8988T (cell line): ENCODE results near the gene YWHAH.
A peak's percentile ranks its signal among the peaks of the same experiment; 100 is the strongest.

Experiments used
- DNase-seq: peaks from one replicate; pipeline ENCODE4 v3.0.0; 2011

Gene YWHAH

GRCh38 chr22:31943978-31944699, at the start of gene YWHAH:
TSS of gene YWHAH (plus strand) at chr22:31944535. CDS start at chr22:31944734, 199 bp downstream.
- peak; percentile 81 for DNase-seq

- DNase-seq: no peak
These were observed 48.8 kb upstream of the YWHAH start for GRCh38 chr22:31895411-31896123.

- no peak for DNase-seq
These were observed 47.9 kb upstream of the YWHAH start for GRCh38 chr22:31896472-31896871.

- DNase-seq: no peak
These were observed 46.2 kb upstream of the YWHAH start for GRCh38 chr22:31897842-31898805.

GRCh38 chr22:31898926-31899325, 45.4 kb upstream of the YWHAH start:
- DNase-seq: no peak

GRCh38 chr22:31899669-31900068, 44.7 kb upstream of the YWHAH start:
- no peak for DNase-seq

- no peak for DNase-seq
These were observed 42.8 kb upstream of the YWHAH start for GRCh38 chr22:31901388-31902137.

- no peak for DNase-seq
These were observed 39.7 kb upstream of the YWHAH start for GRCh38 chr22:31904651-31905050.

GRCh38 chr22:31905356-31905755, 39.0 kb upstream of the YWHAH start:
- DNase-seq: no peak

- no peak for DNase-seq
These were observed 38.2 kb upstream of the YWHAH start for GRCh38 chr22:31906086-31906485.

GRCh38 chr22:31906569-31906968, 37.8 kb upstream of the YWHAH start:
- DNase-seq: no peak

- no peak for DNase-seq
These were observed 34.4 kb upstream of the YWHAH start for GRCh38 chr22:31909977-31910376.

GRCh38 chr22:31911565-31912406, 32.5 kb upstream of the YWHAH start:
- no peak for DNase-seq

GRCh38 chr22:31912407-31912743, 32.0 kb upstream of the YWHAH start:
- DNase-seq: no peak

- no peak for DNase-seq
These were observed 28.7 kb upstream of the YWHAH start for GRCh38 chr22:31915586-31915985.

- DNase-seq: no peak
These were observed 27.0 kb upstream of the YWHAH start for GRCh38 chr22:31917227-31917921.

- DNase-seq: no peak
These were observed 24.6 kb upstream of the YWHAH start for GRCh38 chr22:31919730-31920129.

- DNase-seq: no peak
These were observed 24.0 kb upstream of the YWHAH start for GRCh38 chr22:31920306-31920705.

- no peak for DNase-seq
These were observed 23.2 kb upstream of the YWHAH start for GRCh38 chr22:31921106-31921505.

GRCh38 chr22:31922534-31922933, 21.8 kb upstream of the YWHAH start:
- DNase-seq: no peak

GRCh38 chr22:31923136-31923535, 21.2 kb upstream of the YWHAH start:
- DNase-seq: no peak
